IPS DF 4.7 (cell line): ENCODE data around the gene GPR83.
"Not testable (repeated sequence)": the region's sequence is repeated elsewhere in the genome, so short reads cannot be mapped to it uniquely, and the experiment has no call there.

Experiments
- DNase-seq: peaks from one replicate; pipeline ENCODE4 v3.0.0-alpha.2; 2013; ENCODE audit warnings: low spot score; ENCODE audit errors: extremely low read depth

Gene GPR83

DNA sequence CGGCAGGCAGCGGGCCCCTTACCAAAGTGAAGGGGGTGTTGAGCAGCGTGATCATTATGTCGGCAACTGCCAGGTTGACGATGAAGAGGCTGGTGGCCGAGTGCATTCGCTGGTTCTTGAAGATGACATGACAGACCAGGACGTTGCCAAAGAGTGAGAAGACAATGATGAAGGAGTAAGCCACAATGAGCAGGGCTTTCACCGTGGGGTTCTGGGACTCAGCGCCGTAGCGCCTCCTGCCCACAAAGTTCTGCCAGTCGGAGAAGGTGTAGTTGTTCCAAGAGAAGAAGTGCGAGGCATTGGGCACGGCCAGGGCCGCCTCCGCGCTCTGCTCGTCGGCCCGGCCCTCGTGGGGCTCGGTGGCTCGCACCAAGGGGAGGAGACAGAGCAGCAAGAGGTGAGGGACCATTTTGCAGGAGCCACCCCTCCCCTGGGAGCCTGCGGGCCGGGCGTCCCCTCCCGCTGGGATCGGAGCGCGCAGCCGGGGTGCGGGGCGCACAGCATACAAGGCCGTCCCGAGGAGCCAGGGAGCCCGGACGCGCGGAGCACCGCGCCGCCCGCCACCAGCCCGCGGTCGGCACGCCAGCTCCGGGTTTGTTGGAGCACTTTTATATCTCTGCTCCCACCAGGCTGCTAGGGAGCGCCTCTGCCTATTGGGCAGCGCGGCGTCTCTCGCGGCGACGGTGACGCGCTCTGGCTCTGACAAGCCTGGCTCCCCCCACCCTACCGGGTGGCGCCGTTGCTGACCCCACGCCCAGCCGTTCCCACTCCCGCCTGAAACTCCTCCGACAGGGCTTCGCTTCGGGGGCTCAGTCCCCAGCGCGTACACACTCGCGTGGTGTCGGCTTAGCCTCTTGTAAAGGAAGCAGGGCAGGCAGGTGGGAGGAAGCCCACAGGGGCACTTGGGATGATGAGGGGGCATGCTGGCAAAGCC is at the start of gene GPR83:
GPR83 (minus strand) TSS at position 581 of the 934 bp plus-strand sequence; CDS start at position 409, 172 bp downstream.
- DNase-seq: no peak

DNA sequence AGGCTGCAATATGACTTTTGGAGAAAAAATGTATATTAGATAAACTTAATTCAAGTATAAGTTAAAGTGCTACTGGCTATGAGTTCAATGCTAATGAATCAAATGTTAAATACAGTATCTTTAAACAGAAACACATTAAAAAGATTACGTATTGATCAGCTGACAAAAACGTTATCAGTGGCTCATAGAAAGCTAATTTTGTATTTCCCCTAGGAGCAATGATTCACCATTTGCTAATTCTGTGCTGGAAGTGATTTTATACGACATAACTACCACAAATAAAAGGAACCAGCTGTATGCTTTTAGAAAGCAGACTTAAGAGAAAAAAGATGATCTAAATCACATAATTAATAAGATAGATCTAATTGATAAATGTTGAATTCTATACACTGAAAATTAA is 48.8 kb upstream of the GPR83 start:
- no peak for DNase-seq

DNA sequence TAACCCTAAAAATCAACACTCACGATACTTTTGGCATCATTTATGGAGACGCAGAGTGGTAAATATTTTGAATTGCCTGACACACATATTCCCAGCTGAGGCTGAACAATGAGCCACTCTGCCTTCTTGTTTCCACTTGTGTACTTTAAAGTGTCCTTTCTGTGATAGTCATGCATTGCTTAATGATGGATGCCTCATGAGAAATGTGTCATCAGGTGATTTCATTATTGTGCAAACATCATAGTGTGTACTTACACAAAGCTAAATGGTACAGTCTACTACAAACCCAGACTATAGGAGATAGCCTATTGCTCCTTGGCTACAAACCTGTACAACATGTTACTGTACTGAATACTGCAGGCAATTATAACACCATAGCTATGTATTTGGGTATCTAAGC is 48.2 kb upstream of the GPR83 start:
- DNase-seq: no peak

DNA sequence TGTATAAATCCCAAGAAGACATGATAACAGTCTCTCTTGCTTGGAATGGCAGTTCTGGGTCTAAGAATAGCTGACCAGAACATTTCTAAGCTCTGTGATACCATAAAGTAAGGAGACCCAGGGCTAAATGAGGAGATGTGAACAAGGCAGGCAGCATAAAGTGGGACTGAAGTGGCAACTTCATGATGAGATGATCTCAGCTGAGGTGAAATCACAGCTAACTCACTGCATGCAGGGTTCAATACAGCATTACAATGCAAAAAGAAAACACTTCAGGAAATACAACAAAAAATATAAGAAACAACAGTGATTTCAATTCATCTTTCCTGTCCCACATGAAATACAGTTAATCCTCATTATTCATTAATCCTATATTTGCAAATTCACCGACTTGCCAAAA is 47.8 kb upstream of the GPR83 start:
- no peak for DNase-seq

DNA sequence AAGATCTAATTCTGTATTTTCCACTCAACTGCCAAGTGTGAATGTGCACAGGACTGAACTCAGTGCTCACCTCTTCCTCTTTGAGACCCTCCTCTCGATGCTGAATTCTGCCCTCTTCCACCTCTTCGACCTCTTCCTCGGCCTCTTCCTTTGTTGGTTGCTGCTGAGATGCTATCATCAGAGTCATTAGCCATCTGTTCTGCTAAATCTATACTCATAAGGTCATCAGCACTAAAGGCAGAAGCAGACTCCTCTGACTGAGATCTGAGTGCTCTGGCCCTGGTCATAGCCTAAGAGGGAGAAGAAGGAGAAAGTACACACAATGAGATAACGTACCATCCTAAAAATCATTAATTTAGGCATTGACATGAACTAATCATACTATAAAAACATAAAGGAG is 45.9 kb upstream of the GPR83 start:
- no peak for DNase-seq

DNA sequence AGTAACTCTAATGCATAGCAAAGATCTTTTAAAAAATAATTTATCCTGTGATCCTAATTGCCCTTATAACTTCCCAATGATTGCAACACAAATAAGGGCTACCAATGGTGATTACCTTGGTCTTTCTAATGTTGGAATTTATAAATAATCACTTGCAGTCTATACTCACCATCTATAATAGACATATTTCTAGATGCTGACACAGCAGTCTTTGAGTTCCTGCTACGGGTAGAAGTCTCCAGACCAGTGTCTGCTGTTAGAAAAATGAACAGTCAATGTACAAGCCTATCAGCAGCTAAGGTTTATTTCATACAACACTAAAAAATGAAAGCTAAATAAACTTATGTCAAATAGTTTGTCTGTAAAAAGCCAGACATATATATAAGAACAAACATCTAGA is 44.4 kb upstream of the GPR83 start:
- no peak for DNase-seq

DNA sequence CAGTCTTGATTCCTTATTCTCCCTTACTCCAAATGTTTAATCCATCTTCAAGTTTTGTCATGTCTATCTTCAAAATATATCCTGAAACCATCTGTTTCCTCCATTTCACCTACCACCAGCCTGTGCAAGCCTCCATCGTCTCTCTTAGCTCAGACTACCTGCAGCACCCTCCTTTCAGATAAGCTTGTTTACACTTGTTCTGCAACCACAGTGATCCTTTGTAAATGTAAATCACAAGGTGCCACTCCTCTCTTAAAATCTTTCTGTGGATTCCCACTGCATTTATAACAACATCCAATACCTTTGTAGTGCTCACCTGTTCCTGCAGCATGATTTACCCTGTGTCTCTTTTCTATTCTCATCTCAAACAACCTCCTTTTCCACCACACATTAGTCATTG is 31.8 kb upstream of the GPR83 start:
- DNase-seq: no peak

DNA sequence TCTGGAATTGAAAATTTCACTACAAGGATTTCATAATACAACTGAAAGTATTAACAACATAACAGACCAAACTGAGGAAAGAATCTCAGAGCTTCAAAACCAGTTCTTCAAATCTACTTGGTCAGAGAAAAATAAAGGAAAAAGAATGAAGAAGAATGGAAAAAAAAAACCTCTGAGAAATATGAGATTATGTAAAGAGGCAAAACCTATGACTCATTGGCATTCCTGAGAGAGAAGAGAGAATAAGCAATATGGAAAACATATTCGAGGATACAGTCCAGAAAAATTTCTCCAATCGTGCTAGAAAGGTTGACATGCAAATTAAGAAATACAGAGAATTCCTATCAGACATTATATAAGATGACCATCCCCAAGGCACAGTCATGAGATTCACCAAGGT is 23.4 kb upstream of the GPR83 start:
- no peak for DNase-seq

DNA sequence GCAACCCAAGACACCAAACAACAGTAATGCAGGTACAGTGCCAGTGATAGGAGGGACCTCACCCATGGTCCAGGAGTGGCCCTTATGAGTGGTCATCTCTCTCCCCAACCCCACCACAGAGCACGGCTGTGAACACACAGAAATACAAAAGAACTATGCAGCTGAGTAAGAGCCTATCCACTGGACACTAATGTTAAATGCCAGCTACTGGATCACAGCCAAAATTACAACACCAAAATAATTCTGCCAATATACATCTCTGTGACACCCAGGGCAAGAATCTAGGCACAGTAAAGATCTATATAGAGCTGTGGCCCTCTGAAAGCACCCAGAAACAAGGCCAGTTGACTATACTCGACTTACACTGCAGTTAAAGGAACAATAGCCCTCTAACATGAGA is 22.8 kb upstream of the GPR83 start:
- DNase-seq: no peak

DNA sequence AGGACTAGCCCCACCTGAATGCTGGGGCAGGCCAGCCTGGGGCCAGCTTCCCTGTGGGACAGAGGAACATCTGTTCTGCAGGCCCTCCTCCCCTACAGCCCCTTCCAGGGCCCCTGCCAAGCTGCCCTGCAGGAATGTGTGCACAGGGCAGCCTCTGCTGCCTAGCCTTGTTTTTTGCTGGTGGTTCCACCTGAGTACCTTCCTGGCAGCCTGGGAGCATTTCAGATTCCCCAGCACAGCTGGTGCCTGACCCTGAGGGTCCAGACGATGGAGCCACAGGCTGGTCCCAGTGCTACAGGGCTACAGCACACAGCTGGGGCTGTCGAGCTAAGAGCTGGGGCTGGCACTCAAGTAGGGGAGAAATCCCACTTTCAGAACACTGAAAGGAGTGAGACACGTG is 22.3 kb upstream of the GPR83 start:
- no peak for DNase-seq

DNA sequence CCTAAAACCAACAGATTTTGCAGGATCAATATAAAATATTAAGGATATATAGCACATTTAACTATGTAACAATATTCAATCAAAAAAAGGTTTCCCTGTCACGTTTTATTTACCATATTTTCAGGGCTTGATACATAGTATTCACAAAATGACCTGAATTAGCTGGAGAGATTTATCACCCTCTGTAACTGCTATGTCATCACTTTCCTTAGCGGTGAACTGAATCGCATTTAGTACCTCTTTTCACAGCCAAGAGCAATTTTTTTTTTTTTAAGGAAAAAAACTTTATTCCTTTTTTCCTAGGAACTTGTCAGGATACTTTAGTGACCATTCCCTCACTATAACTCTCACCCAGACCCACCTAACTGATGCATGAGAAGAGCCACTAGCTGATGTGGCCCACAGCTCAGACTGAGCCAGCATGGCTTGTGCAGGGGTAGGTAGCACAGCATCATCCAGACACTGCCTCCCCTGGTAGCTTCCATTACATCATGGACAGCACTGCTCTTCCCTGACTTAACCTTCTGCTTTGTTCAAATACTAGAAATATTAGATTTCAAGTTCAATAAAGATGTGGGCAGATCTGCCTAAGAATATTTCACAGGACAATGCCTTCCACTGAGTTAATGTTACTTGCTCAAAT is 17.0 kb upstream of the GPR83 start:
- DNase-seq: no peak

DNA sequence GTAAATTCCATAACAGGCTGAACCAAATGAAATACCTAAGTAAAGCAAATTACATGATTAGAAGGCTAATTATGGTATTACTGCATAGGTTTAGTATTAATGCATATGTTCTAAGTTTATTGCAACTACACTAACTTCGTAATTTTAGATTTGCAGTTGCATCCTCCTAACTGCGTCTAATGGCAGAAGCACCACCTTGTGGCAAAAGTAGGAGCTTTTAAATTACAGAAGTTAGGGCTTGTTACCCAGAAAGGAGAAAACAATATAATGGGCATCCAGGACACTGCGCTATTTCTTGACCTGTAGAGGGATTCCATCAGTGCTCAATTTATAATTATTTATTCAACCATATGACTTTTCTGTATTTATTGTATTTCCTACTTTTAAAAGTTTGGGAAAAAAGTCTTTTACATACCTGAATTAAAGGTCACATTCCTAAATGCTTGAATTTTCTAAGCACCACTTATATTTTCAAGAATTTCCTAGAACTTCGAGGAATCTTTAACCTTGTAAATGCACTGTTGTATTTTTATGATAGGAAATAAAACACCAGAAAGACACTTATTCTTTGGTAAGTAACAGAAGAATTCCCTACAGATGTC is 16.3 kb upstream of the GPR83 start:
- DNase-seq: no peak

DNA sequence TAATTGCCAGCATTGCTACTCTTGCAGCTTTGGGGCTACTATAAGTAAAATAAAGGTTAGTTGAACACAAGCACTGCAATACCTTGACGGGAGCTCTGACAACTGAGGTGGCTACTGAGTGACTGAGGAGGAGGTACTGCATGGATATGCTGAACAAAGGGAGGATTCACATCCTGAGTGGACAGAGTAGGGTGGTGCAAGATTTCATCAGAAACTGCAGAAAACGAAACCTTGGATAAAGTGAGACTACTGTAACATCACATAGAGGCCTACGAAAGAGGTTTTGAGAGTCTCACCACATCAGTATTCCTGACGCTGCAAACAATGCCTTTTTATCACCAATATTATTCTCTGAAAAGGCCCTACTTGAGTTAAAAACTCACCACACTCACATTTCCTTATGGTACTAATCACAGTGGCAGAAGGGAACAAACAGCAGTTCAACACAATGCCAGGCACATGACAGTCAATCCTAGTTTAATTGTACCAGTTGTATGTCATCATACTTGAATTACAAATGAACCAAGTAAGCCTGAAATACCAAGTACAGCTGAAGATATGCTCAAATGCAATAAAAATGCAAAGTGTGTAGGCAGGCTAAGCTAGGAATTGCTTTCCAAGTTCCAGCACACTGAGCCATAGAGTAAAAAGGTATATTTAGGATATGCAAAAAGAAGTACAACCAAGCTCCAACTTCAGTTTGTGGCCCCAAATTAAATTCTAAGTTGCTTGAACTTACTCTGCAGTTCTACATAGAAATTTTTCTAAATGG is 4.0 kb upstream of the GPR83 start:
- no peak for DNase-seq

DNA sequence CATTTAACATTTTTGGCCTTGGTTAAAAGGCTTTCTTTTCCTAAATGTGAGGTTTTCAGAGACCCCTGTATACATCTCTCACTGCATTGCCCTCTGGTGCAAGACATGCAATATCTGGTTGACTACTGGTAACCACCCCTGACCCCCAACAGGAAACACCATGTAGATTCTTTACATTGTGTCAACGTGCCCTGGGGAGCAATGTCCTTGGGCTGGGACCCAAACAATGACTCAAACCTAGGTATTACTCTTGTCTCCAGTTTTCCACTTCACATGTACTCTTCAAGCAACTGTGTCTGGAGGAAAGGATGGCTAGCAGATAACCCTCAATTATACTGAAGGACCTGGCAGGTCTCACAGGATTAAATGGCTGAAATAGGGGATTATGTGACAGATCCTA is 1.1 kb upstream of the GPR83 start:
- DNase-seq: no peak

DNA sequence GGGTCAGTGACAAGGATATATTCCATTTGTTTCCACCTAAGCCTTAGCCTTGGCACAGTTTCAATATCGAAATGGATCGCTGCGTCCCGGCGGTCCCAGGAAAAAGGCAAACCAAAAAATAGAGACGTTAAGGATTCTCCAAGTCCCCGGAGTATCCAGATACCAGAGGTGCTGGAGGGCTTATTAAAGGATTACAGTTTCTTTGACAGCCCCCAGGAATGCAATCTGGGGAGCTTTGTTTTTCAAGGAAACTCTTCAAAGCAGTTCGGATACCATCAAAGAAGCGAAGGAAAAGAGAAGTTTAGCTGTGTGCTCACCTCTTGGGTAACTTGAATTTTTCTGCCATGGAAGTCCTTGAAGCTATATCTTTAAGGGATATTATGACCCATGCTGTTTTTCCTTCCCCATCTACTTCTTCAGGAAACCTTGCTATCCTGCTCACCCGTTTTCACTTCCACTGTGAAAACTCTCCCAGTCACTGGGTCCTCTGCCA is 600 bp upstream of the GPR83 start:
- DNase-seq: no peak

DNA sequence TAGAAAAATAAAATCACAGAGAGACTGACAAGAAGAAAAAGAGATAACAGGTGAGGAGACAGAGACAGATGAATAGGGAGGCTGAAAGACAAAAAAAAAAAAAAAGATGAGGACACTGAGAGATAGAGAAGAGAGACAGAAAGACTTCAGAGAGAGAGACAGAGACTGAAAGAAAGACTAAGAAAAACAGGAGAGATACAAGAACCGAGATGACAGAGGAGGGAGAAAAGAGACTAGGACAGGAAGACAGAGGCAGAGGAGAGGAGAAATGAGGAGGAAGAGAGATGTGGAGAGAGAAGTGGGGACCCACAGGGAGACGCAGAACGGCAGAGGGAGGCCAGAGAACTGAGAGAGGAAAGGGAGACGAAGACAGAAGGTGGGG is 771 bp downstream of the GPR83 start:
- DNase-seq: no peak

DNA sequence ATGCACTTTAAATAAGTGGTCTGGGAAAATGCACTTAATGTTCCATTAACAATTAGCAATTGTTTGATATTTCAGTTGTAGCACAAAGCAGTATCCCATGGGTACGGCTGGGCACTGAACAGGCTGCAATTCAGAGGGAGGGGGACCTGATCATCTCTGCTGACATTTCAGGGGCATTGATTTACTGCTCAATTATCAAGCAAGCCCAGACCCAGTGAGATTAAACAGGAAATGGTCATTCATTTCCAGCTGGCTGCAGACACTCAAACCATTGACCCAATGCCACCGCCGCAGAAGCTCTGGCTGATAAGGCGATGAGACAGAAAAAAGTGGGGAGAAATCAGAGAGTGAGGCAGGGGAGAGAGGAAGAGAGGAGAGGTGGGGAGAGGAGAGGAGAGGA is 1.2 kb downstream of the GPR83 start:
- no peak for DNase-seq

DNA sequence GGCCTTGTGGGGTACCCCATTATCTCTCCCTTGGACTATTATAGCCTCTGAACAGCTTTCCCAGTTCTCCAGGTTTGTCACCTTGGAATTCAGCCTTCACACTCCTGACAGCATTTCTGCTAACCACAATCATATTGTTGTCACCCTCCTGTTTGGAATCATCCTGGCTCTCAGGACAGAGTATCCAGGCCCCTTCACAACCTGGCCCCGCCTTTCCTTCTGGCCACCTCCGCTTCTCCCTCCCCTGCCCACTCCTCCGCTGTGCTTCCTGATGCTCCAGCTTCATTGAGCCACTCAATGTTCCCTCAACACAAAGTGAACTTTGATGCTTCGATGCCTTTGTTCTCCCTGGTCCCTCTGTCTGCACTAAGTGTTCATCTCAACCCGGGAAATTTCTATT is 3.1 kb downstream of the GPR83 start:
- DNase-seq: no peak

DNA sequence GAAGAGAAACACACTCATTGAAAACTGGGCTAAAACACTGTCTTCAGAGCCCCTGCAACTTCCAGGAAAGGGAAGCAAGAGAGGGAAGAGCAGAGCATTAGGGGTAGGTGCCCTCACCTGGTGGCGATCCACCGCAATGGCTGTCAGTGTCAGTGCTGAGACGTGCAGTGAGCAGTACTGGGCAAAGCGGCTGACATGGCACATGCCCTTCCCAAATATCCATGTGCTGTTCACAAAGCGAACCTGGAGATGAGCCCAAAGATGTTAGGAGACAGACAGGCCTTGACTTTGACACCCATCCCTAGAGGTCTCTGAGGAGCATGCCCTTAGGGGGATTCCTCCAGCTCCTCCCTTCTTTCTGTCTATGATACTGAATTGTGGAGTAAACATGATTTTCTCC is 4.9 kb downstream of the GPR83 start:
- DNase-seq: no peak

DNA sequence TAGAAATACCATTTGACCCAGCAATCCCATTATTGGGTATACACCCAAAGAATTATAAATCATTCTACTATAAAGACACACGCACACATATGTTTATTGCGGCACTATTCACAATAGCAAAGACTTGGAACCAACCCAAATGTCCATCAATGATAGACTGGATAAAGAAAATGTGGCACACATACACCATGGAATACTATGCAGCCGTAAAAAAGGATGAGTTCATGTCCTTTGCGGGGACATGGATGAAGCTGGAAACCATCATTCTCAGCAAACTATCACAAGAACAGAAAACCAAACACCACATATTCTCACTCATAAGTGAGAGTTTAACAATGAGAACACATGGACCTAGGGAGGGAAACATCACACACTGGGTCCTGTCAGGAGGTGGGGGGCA is 9.3 kb downstream of the GPR83 start:
- DNase-seq: not testable (repeated sequence)

DNA sequence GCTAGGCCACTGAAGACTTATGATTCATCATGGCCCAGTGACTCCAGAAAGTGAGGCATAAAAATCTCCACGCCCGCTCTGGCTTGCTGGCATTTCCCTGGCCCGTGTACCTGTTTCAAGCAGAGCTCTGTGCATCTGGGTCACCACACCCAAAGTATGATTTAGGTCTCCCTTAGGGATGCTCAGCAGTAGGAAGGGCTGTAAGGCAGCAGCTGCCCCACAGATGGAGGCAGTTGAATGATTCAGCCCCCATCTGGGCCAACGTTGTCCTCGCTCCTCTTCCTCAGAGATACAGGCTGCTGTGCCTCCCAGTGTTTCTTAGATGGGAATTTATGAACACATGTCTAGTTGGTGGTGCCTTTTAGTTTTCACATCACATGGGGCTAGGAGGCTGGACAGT is 21.6 kb downstream of the GPR83 start:
- no peak for DNase-seq

DNA sequence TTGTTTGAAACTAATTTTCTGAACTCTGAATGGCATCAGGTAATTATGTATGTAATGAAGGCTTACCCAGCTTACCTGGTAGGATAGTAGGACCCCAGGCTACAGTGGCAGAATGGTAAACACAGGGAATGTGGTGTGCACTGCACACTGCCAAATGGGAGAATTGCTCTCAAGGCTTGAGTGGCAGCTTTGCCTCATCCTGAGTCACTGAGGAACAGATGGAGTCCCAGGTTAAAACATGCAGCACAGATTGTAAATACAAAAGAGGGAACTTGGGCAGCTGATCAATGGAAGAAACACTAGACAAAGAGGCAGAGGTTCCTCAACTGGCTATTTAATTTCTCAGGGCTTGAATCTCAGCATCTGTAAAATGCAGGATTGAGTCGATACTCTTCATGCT is 24.4 kb downstream of the GPR83 start:
- no peak for DNase-seq
